GM19239 (cell line): ENCODE data around the gene MALT1.

ENCODE experiments used
- DNase-seq: peaks from one replicate; pipeline ENCODE4 v3.0.0; 2011; ENCODE audit warnings: low spot score; ENCODE audit not compliant: insufficient read length
- FAIRE-seq: peaks from 2 replicates; lab custom pipeline; 2011; peaks lifted over from hg19 to GRCh38; lab: Jason Lieb, UNC

Gene MALT1

DNA sequence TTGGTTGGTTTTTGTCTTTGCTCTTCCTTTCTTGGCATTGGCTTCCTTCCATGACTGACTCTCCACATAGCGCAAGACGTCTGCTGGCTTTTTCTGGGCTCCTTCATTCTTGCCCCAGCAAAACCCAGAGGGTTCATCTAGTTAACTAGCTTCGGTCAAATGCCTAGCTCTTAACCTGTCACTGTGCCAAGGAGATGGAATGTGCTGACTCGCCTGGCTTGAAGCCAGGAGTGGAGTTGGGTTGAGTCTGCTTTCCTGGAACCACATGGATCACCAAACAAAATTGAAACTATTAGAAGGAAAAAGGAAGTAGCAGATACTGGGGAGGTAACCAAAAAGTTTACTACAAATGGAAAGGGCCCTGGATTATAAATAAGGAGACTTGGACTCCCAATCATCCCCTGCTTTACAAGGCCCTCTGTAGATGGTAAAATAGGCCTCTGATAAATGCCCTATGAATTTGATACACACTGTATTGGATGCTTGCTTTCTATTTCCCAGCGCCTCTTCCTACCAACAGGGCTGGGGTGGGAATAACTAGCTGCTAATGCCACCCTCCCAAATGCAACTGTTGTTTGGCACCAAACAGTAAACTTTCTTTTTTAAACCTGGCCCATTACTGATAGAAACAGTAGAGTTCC, 11.3 kb downstream of the MALT1 start:
- peak; percentile 65 for FAIRE-seq
- DNase-seq: no peak

DNA sequence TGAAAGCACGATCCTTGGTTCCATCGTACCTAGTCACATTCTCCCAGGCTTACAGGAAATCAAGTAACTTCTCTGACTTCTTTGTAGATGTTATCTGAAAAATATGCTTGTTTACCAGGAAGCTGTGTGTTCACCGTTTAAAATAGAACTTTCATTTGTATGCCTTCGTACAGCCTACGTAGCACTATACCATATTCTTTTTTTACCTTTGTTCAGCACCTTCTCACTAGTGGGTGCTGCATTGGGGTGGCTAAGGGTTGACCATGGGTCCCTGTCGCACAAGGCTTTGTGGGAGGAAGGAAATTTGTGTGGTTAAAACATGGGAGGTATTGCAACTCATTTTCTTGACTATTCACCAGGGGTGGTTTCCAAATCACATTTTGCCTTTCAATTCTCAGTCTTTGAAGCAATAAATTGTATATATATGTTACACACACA, 16.6 kb downstream of the MALT1 start:
- DNase-seq (peak; percentile 23), FAIRE-seq (peak; percentile 96)

DNA sequence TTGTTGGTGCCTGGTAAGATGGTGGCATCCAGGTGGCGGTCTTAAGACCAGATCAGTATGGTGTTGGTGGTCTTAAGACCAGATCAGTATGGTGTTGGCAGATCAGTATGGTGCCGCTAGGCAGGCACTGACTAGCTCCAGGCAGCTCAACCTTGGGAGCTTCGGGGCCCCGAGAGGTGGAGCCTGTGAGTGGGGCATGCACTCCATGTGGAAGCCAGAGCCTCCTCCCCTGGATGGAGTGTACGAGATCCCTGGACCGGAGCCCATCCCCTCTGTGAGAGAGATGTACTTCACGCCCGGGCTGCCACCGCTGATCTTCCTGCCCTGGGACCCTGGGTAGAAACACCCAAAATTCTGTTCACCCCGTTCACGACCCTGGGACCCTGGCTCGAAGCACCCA, 19.0 kb downstream of the MALT1 start:
- no peak for FAIRE-seq
- no peak for DNase-seq

DNA sequence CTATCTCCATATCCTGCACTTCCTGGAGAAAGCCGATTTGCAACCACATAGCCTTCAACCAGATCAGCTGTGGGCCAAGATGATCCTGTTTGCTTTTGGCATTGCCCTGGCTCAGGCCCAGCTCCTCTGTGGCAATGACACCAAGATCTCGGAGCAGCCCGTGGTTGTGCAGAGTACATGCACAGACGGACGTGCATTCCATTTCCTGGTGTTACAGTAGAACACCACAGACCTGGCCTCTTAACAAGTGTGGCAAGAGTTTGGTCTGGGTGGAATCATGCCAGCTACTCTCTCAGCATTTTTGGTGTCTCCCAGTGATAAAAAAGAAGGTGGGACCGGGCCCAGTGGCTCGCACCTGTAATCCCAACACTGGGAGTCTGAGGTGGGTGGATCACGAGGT, 20.0 kb downstream of the MALT1 start:
- no peak for FAIRE-seq
- DNase-seq: no peak

GRCh38 chr18:58692422-58693185, 21.3 kb downstream of the MALT1 start:
- FAIRE-seq (peak; percentile 69), DNase-seq (no peak)

DNA sequence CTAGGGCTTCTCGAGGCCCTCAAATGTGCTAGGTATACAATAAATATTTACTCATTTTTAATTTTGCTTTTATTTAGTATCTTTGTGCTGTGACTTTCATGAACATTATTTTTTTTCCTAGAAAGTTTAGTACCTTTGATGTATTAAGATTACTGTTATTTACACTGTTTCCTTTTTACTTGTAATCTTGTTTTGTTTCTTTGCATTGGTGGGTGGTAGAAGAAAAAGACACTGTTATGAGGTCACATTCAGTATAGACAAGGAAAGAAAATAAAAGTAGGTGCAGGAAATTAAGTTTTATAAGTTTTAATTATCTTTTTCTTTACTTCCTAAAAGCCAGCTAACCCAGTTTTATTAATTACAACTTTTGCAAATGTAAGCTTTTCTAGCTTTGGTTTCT, 23.0 kb downstream of the MALT1 start:
- FAIRE-seq (peak; percentile 45), DNase-seq (no peak)

GRCh38 chr18:58694720-58695468, 23.6 kb downstream of the MALT1 start:
- no peak for FAIRE-seq
- no peak for DNase-seq

DNA sequence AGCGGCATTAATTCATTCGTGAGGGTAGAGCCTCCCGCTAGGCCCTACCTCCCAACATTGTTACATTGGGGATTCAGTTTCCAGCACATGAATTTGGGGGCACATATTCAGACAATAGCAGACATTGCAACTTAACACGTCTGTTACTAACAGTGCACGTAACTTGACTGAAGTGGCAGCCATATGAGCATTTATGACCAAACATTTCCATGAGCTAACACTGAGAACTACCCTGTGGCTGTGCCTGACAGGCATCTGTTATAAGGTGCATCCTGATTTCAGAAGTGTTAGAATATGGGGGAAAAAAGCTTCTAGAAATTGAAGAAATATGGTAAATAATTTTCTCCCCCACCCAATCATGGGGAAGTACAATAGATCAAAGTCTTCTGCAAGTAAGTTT, 24.5 kb downstream of the MALT1 start:
- FAIRE-seq: peak; percentile 42
- no peak for DNase-seq

DNA sequence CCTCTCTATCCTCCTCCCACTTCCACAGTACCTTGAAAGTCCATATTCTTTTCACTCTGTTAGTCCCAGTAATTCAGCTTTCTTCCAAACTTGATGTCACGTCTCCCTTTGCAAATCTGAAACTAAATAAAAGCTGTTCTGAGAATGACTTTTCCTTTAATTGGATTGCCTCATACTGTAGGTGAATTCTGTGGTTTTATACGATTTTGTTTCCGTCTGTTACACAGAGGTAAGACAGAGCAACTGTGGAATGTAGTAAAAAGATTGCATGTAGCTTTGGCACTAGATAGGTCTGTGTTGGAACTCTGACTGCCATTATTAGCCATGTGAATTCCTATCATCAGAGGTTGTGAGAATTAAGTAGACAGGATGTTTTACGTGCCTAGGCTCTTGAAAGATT, 25.9 kb downstream of the MALT1 start:
- DNase-seq (no peak), FAIRE-seq (no peak)

GRCh38 chr18:58698701-58699193, 27.5 kb downstream of the MALT1 start:
- FAIRE-seq: no peak
- no peak for DNase-seq

DNA sequence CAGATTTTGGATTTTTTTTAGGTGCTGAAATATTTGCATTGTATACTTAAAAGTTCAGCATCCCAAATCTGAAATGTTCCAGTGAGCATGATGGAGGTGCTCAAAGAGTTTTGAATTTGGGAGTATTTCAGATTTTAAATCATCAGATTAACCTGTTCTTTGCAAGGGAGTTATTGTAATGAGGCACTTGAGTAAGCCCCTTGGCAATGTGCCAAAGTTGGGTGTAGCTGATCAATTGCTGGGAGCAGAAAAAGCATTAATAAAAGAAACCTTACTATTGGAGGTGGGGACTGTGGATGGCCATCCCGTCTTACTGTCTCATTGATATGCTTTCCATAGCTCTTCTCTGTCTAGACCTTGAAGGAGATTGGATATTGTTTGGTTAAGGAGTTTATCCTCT, 28.3 kb downstream of the MALT1 start:
- FAIRE-seq: no peak
- no peak for DNase-seq

DNA sequence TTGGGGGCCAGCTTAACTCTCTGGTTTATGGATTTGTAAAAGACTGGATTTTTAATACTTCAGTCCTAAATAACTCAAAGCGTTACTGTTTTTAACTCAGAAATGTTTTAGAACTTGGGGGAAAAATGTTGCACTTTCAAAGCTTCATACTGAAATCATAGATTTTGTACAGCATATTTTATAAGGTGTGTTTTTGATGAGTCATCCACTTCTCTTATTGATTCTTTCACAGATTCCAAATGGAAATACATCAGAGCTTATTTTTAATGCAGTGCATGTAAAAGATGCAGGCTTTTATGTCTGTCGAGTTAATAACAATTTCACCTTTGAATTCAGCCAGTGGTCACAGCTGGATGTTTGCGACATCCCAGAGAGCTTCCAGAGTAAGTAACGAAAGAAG, 28.9 kb downstream of the MALT1 start:
- DNase-seq: no peak
- FAIRE-seq: no peak

DNA sequence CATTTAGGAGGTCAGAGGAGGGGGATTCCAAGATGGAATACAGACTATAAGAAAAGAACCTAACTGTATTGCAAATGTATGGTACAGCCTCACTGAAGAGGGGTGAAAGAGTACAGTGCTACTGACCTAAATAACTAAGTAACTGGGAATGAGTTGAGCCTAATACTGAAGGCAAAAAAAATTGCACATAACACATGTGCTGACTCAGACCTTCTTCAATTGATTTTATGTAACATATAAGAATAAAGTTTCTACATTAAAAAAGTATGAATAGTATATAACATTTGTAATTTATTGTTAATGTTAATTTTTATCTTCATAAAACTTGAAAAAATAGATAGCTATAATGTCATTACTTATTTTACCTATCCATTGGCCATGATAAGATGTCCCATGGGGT, 41.7 kb downstream of the MALT1 start:
- no peak for DNase-seq
- no peak for FAIRE-seq

DNA sequence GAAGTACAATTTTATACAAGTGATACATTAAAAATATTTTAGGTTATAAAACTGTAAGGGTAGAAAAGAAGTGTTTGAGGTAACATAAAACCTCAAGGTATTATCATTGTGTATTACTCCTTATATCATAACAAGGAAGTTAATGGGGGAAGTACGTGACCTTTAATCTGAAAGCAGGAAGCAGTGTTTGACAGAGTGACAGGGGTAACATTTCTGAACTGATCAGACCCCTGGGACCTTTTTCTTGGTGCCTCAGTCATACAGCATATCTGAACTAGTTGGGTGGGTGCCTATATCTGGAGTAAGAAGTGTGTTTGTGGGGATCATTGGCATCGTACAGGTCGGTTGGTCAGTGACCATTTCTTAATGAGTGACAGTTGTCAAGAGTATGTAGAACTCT, 43.0 kb downstream of the MALT1 start:
- no peak for DNase-seq
- FAIRE-seq: no peak

- DNase-seq (no peak), FAIRE-seq (no peak)
Measured at GRCh38 chr18:58714821-58715220, 43.6 kb downstream of the MALT1 start.

- no peak for FAIRE-seq
Measured at GRCh38 chr18:58715540-58715939, 44.3 kb downstream of the MALT1 start.

DNA sequence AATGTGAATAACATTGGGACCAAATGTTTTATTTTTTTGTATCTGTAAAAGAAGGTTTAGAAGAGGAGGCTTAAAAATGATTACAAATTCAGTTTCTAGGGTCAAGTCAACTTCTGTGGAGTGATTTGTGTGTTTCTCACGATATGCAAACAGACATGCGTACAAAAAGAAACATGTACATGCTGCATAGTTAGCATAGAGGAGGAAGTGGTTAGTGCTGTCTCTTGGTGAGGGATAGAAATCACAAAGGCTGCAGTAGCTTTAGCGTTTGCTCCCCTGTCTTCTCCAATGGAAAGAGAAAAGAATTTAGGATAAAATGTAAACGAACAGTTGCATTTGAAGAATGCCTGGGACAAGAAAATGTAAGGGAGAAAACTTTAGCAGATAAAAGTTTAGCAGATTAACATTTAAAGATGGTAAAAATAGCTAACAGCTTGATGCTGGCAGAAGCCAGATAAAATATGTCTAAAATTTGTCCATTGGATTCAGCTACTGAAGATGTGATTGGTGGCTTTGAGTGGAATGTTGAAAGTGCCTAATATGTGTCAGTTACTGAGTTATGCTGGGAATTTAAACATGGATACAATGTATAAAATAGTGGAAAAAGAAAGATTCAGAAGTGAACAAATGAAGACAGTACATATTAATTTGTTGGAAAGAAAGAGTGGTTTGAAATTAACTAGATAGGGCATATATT, 44.9 kb downstream of the MALT1 start:
- FAIRE-seq (peak; percentile 86), DNase-seq (no peak)

More at GRCh38 chr18:58715540-58715939, 44.3 kb downstream of the MALT1 start:
- no peak for DNase-seq

GRCh38 chr18:58721566-58722239, 50.4 kb downstream of the MALT1 start:
- no peak for FAIRE-seq
- DNase-seq: no peak

- DNase-seq (no peak), FAIRE-seq (no peak)
Measured at GRCh38 chr18:58723810-58724602, 52.7 kb downstream of the MALT1 start.
